T-helper 1 cell treated with Interleukin-12 subunit alpha and Interleukin-12 subunit beta and Interleukin-4 antibody, amounts not matched to agents 30 ng/mL and 1 ng/mL, for 36 hours (primary cell): ENCODE data around the gene PTGER2. TPM values are rescaled to one million over a fixed set of nuclear protein-coding genes. Genes with fewer than 3 reads are reported as not detected.

Experiments used
- intact Hi-C: fragments of 100-400 bp; cut with micrococcal nuclease; formaldehyde crosslinking; loops from one replicate; pipeline ENCODE4 v1.15.1; 2024
- total RNA-seq: library from RNA; stranded (reverse); gene quantifications from 2 replicates; pipeline ENCODE4 v1.2.3, GENCODE V29; 2022

The PTGER2 gene
- total RNA-seq, 1 donor from 2014 or later: 140 TPM

GRCh38 chr14:52333823-52334657 is 19.9 kb downstream of the PTGER2 start:
- intact Hi-C loops: no loop called here

- intact Hi-C loops: no loop called here
Observed at GRCh38 chr14:52336241-52336640, 22.1 kb downstream of the PTGER2 start.

DNA sequence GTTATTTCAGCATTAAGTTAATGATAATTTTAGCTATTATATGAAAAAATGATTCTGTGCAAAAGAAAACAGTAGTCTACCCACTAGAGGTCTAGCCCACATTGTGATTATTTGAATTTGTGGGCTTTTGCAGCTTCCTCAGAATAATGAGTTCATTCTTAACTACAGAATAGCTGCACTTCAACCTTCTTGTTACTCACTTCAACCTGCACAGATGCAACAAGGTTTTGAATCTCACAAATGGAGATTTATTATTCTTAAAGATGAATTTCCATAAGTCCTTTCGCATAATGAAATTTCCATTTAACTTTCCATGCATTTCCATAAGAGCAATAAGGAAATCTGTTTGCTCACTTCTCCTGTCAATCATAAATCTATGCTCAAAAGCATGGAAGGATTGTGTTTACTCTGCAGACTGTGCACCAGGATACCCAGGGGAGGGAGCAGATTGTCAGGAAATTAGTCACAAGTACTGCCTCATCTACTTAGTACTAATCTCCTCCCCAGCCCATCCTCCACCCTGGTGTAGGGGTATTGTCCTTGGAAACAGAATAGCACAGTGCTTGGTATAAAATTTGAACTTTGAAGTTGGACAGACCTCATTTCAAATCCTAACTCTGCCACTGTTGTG is 24.1 kb downstream of the PTGER2 start:
- intact Hi-C loops: no loop called here

DNA sequence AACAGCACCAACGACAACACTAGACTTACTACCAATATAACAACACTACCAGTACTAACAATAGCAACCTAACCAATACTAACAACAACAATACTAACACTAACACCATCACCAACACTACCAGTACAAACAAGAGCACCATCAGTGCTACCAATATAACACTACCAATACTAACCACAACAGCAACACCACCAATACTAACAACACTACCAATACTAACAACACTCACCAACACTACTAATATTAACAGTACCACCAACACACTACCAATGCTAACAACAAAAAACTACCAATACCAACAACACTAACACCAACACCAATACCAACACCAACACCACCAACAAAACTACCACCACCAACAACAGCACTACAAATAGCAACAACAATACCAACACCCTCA is 25.1 kb downstream of the PTGER2 start:
- intact Hi-C loops: no loop called here

DNA sequence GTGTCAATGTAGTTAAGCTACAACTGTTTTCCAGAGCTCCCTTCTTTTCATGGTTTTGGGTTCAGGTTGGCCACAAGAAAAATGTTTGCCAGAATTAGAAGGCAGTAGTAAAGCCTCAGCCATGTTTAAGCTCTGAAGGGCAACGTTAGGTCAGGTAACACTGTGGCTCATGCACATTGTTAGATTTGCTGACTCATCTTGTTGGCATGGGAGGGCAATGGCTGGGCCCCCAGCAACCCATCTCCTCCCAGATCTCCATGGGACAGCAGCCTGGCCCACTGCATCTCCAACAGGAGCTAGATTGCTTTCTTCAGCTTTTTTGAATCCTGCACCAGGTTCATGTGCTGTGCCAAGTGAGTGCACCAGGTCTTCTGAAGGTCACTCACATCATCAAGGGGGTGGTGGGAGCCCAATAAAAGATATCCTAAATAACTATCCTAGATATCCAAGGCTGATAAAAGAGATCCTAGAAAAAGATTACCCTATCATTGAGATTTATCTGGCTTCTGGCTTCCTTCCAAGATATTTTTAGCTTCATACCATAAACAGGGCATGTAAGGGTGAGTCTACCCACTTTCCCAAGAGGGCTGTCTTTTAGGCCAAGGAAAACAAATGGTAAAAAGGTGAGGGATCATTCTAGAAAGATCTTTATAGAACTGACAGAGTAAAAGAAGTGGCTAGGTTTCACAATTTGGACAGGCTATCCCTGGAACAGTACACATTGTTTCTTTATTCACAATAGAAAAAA is 28.9 kb downstream of the PTGER2 start:
- intact Hi-C loops: no loop called here

- intact Hi-C loops: no loop called here
Observed at GRCh38 chr14:52346778-52347177, 32.7 kb downstream of the PTGER2 start.

- intact Hi-C loops: no loop called here
Observed at GRCh38 chr14:52348279-52348678, 34.2 kb downstream of the PTGER2 start.

- intact Hi-C loops: no loop called here
Observed at GRCh38 chr14:52348776-52349175, 34.7 kb downstream of the PTGER2 start.

DNA sequence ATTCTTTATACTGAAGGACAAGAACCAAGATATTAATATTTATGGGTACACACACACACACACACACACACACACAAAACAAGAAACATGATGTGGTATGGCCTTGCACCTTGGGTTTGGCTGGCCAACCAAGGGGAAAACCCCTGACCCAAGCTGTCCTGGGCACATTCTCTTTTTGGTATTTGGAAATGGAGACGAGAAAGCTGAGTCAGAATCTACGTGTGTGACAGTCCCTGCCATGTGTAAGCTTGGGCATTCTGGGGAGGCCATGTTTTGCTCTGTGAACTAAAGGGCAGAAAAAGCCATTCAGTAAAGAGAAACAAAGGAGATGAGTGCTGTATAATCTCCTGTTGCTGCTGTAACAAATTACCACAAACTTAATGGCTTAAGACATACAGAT is 35.6 kb downstream of the PTGER2 start:
- intact Hi-C loops: loop anchor here (5.0 kb wide), 1 partner anchor 568 kb away; no protein-coding TSS in a partner anchor

GRCh38 chr14:52350445-52350844 is 36.3 kb downstream of the PTGER2 start:
- intact Hi-C loops: loop anchor here (5.0 kb wide), 1 partner anchor 567 kb away; no protein-coding TSS in a partner anchor

DNA sequence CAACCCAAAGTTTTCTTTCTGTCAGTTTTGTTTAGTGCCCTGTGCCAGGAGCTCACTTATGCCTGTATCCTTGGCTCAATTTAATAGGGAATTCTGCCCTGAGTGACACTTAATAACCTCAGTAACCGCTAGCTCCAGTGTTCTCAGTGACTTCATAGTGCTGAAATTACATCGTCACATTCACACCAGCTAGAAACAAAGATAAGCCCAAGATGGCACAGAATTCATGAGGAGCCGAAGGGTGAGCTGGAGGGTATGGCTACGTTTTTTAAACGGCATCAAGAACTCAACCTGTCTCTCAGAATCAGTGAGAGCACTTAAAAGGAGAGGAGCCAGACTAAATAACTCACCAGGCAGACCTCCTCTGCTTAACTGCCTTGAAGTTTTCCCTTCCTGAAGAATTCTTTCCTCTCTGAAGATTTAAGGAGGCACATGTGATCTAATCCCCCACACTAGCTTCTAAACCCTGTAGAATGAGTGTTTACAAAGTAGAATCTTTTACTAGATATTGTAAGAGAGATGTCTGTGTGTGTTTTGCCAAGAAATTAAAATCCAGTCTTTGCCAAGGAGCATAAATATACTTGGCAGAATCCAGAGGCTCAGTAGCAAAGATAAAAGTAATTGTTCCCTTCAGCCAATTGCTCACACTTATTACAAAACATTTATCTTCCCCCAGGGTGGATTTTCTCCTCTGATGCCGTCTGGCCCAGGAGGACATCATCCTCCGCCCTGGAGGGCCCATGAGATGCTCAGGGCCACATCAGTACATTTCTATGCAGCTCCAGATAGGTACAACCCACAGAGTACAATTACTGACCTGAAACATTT is 37.3 kb downstream of the PTGER2 start:
- intact Hi-C loops: loop anchor here (1.0 to 5.0 kb wide), 14 partner anchors 26 to 758 kb away; partner anchors contain the start of genes FRMD6, GPR137C, PTGER2 and RTRAF

DNA sequence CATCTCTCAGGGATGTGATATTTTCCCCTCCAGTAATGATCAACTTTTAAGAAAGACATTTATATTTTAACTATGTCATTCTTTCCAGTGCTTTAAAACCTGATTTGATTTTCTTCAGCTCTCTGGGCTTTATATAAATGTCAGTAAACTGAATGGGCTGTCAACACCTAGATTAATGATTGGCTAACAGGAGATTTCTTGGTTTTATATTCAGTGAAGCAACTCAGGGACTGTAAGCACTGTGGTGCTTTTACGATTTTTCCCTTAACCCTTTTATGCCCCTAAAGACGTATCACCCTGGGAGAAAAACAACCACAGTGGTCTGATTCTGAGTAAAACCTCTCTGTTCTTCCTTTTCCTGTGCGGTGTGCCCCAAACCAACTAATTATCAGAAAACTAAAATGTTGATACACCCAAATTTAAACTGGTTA is 38.0 kb downstream of the PTGER2 start:
- intact Hi-C loops: loop anchor here (1.0 to 5.0 kb wide), 14 partner anchors 27 to 757 kb away; partner anchors contain the start of genes FRMD6, GPR137C, PTGER2 and RTRAF

DNA sequence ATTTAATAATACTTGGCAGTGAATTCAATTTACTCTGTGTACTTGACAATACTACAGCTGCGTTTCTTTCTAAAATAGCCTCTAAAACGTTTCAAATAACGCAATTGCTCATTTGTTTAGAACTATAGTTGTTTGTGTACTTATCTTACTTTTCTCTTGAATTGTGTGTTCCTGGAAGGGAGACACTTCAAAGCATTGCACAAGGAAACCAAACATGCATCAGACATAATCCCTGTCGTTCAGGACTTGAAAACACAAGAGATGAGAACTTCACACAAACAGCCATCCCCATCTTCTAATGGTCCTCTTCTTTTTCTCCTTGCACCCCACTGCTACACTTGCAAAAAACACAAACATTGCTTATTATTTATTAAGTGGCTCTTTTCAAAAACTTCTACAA is 38.5 kb downstream of the PTGER2 start:
- intact Hi-C loops: loop anchor here (1.0 to 5.0 kb wide), 14 partner anchors 27 to 757 kb away; partner anchors contain the start of genes FRMD6, GPR137C, PTGER2 and RTRAF

GRCh38 chr14:52354242-52354641 is 40.1 kb downstream of the PTGER2 start:
- intact Hi-C loops: loop anchor here (5.0 kb wide), 1 partner anchor 563 kb away; no protein-coding TSS in a partner anchor

DNA sequence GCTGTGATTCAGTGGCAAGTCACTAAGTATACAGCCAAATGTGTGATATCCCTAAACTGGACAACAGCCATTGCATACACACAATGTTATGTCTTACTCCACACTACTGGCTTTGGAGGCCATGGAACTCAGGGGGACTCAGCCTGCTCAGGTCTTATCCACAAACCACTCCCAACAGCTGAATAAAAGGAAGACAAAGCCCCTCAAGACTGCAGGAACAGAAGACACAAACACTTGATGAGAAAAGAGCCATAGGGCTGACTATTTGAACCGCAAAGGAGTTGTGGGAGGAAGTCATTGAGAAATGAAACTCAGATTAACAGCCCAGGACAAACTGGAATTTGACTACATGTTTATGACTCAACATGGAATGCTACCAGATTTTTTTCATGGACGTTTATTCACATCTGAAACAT is 40.9 kb downstream of the PTGER2 start:
- intact Hi-C loops: no loop called here

DNA sequence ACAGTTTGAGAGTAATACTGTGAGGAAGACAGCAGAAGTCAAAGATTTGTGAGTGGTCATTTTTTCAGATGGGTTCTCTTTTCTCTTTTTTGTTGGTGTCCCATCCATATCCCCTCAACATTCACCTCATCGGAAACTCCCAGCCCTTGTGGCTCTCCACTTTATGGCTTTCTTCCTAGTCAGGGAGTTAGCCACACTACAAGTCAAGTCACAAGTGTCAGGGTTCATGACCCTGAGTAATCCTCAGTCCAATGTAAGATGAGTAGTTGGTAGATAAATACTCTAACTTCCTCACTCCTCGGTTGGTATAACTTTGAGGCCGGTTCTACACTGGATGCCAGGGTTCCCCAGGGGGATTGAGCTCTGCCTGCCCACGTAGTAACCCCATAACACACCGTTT is 41.4 kb downstream of the PTGER2 start:
- intact Hi-C loops: no loop called here

DNA sequence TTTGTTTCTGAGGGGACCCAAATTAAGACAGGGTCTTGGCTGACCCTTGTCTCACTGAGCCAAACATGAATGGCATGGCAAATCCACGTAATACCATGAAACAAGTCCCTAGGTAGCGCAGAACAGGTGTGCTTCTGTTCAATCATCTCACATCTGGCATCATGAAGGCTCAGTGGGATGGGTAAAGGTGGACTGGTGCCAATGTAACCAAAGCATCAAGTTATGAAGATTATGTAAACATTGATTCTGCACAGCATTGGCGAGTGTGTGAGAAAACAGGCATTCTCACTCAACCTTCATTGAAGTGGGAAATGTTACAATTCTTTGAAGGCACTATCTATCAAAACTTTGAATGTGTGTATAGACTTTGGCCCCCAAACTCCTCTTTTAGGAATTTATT is 41.9 kb downstream of the PTGER2 start:
- intact Hi-C loops: no loop called here

GRCh38 chr14:52360831-52361230 is 46.7 kb downstream of the PTGER2 start:
- intact Hi-C loops: no loop called here

DNA sequence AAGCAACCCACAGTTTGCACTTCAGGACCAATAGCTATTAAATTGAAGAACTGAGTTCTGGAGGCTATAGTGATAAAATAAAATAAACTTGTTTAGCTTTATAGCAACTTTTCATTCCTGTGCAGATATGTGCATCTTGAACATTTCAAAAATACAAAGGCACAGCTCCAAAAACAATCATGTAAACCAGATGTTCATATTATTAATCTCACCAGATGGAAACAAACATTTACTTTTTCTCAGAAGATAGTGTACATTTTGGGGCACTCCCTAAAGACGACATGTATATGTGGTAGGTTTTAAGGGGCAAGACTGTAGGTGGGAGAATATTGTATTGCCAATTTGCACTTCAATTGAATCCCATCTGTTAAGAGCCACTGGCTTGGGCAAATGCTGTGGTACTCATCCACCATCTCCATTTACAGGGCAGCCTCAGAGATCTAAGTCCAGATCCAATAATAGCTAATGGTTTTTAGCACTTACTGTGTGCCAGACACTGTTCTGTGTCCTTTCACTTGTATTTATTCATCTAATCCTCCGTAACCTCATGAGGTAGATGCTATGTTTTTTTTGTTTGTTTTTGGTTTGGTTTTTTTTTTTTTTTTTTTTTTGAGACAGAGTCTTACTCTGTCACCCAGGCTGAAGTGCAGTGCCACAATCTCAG is 49.1 kb downstream of the PTGER2 start:
- intact Hi-C loops: no loop called here

DNA sequence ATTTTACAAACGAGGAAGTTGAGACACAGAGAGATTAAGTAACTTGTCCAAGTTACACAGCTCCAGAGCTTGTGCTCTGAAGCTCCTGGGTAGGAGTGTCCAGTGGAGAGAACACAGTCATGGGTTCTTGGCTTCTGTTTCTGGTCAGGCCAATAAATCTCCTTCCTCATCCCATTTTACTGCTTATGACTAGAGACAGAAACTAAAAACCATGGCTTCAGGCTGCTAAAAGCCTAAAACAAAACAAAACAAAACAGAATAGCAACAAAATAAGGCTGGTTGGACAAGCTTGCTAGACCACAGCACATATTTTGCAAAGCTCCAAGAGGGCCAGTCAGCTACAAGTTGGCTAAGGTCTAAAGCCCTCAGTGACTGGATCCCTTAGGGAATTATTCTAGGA is 49.8 kb downstream of the PTGER2 start:
- intact Hi-C loops: no loop called here
